HG02870 (cell line): ENCODE measurements around the gene DRGX.

Experiments used
- ATAC-seq: cut with Tn5 transposase; IDR thresholded peaks from one replicate; pipeline ENCODE4 v1.9.1; 2021; ENCODE audit warnings: mild to moderate bottlenecking, moderate library complexity; ENCODE audit not compliant: unreplicated experiment

DRGX gene

DNA sequence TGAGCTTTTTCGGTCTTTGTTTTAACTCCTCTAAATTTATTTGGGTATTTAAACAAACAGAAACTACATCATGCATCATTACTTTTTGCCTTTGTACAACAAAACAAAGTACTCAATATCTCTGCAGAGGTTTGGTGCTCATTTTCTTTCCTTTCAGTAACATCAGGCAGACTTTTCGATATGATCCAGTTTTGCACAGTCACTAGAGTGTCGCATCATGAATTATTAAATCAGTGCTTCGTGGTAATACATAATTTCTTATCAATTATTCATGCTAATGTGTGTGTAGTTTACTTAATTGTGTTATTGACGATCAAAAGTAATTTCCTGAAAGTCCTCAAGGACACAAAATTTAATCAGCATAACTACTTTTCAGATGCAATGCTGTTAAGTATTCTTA, 31.8 kb downstream of the DRGX start:
- ATAC-seq: no peak

DNA sequence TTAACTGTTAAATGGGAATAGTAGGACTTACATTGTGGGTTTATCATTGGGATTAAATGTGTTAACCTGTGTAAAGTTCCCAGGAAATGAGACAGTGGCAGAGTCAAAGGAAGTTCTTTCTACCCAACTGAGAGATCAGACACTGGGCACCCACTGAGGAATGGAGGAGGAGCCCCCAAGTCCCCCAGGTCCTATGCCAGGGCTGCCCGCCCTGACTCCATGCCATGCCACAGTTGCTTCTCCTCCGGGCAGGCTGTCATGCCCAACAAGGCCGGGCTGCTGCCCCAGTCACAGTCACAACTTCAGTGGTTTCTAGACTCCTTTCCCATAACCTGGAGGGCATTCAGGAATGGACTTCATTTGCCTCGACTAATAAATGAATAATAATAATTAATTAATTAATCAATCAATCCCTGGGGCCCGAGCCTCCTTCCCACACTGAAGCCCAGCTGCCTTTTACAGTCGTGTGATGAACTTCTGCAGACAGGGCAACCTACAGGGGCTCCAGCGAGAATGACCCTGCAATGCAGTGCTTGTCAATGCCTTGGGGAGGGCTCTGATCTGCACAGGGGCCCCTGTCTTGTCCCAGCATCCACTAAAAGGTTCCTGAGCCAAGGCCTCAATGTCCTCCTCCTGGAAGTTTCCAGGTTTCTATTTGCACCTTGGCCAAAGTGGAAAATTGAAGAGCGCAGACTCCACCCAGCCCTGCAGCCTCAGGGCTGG, 32.4 kb downstream of the DRGX start:
- no peak for ATAC-seq

DNA sequence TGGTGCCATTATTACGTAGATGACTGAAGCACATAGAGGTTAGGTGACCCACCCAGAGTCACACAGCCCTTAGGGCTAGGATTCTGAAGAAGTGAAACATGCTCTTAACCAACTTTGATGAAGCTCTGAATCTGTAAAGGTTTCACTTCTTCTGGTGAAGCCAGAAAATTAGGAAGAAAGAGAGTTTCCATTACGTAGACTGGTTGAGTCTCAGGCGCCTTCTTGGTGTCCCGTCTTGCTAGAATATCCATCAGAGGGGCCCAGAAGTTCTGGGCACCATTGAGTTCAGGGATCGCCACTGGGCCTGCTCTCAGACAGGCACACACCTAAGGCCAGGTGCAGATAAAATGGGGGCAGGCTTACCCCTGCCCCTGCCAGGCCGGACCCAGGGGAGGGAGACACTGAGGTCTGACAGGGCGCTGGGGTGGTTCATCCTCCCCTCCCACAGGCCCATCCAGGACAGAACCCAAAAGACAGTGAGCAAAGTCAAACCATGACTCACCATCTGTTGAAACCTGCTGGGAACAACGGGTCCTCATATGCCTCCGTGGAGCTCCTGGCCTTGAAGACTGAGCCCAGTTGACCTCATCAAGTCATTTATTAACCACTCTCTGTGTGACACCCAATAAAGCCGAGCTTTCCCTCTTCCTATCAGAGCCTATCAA, 33.2 kb downstream of the DRGX start:
- ATAC-seq: peak; percentile 97

GRCh38 chr10:49361735-49362568, 33.9 kb downstream of the DRGX start:
- ATAC-seq: no peak

DNA sequence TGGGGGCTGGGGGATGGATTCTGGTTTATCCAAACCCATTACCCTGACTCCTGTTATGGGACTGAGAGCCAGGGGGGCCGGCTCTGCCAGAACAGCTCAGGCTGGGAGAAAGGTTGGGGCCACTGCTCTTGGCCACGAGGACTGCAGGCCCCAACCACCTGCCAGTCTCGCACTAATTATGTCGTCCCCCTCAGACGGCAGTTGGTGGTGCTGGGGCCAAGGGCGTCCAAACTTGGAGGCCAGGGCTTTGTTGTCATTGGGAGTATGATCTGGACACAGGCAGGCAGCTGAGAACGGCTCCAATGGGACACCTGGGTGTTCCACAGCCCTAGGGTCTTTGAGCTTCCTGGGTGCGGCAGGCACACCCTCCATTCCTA, 34.7 kb downstream of the DRGX start:
- ATAC-seq: no peak

DNA sequence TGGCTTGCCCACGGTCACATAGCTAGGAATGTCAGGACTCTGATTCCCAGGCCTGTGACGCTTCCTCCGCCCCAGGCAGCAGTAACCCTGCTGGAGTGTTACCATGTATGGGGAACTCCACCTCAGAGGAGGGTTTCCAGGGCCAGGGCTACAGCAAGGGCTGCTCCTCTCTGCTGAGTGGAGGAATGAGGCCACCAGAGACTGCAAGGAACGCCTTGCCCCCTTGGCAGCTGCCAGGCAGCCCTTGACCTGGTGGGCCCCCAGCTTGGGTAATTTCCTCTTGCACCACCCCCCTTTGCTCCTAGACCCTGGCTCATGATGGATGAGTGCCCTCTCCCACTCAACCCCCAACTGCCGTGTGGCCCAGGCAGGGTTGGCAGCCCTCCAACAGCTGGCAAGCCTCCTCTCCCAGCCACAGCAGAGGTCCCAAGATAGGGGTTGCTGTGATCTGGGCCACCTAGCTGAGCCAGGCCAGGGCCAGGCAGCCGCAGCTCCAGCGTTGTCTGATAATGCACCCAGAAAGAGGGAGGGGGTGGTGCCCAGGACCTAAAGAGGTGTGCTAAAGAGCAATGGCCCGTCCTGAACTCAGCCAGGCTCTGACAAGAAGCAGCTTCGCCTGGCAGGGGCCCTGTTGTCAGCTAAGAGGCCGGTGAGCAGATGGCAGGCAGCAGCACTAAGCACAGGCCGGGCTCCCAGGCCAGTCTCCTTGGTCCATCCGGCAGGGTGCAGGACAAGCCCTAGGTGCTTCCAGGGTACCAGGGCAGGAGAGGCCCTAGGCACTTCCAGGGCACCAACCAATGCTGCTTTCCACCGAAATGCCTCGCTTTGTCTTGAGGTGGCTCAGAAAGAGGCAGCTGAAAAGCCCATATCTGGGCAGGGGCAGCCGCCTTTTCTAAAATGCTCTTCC, 35.4 kb downstream of the DRGX start:
- ATAC-seq: no peak

DNA sequence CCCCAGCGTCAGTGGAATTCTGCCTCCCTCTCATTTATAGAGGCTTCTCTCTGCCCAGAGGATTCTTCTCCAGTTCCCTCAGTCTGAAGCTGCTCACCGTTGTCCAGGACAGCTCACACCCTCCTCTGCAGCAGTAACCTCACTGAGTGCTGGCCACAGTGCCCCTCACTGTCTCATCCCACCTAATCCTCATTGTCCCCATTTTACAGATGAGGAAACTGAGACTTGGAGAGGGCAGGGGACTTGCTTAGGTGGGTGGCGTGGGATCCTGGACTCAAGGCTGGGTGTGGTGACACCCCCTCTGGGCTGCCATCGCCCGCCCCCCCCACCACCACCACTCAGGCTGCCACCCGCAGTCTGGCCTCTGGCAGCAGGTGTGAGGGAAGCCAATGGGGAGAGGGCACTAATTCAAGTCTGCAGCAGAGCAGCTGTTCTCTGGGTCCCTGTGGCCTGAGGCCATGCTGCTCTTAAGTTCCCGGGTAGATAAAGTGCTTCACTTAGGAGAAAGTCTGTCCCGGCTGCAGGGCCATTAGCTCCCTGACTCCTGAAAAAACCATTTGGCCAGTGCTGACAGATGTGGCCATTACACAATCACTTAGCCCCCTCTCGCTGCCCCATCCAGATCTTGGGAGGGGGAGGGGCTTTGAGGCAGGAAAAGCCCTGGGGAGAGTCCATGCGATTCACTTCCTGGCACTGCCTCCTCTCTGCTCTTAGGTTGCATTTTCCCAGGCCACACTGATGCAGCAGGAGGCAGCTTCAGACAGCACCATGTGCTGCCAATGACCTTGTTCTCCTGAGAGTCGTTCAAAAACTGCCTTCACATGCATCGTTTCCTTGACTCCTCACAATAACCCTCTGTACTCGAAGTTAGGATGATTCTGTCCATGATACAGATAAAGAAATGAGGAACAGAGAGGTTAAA, 36.3 kb downstream of the DRGX start:
- ATAC-seq: no peak

DNA sequence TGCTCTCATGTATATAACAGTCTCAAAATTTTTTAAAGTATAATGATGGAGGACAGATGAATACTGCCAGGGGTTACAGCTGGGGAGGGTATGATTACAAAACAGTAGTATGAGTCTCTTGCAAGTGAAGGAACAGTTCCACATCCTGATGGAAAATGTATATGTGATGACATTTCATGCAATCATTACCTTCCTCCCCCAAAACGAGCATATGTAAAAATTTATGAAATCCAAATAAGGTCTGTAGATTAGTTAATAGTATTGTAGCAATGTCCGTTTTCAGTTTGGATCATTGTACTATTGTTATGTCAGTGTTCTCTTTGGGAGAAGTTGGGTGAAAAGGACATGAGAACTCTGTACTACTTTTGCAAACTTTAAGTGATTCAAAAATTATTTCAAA, 38.0 kb downstream of the DRGX start:
- ATAC-seq: no peak

DNA sequence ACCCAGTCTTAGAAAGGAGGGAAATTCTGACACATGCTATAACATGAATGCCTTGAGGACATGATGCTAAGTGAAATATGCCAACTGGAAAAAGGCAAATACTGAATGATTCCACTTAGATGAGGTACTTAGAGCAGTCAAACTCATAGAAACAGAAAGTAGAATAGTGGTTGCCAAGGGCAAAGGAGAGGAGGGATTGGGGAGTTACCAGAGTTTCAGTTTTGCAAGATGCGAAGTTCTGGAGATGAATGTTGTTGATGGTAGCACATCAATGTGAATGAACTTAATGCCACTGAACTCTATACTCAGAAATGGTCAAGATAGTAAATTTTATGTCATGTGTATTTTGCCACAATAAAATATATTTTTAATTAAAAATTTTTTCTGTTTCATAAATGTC, 38.9 kb downstream of the DRGX start:
- no peak for ATAC-seq

- ATAC-seq: no peak
Measured at GRCh38 chr10:49356181-49356580, 39.7 kb downstream of the DRGX start.

DNA sequence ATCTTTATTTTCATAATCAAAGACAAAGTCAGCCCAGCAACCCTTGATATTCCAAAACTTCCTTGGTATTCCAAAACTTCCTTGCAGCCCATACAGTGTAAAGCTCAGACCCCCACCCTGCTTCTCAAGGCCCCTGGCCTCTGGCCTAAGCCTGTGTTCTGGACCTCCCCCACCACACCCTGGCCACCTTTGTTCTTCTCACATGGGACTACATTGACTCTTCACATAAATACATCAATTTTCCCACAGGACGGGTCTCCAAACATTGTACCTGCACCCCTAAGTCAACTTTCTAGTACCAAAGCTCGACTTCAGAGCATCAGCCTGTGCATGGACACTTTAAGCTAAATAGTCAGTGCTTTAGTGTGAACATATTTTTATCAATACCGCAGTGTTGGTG, 40.7 kb downstream of the DRGX start:
- ATAC-seq: no peak

DNA sequence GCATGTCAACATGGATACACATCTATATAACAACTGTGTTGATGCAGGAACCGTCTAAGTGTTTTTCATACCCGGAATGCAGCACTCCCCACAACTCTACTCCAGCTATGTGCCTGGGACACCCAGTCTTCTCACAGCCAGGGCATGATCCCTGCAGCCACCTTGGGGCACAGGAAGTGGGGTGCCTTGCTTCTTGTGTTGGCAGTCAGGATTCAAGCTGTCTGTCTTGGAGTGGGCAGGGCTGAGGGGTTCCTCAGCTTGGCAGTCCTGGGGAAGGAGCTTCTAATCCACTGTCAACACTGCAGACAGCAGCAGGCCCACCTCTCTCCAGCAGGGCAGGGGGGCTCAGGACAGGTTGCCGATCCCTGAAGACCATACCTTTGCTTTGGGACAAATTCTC, 41.3 kb downstream of the DRGX start:
- no peak for ATAC-seq

GRCh38 chr10:49353895-49354566, 41.9 kb downstream of the DRGX start:
- no peak for ATAC-seq

DNA sequence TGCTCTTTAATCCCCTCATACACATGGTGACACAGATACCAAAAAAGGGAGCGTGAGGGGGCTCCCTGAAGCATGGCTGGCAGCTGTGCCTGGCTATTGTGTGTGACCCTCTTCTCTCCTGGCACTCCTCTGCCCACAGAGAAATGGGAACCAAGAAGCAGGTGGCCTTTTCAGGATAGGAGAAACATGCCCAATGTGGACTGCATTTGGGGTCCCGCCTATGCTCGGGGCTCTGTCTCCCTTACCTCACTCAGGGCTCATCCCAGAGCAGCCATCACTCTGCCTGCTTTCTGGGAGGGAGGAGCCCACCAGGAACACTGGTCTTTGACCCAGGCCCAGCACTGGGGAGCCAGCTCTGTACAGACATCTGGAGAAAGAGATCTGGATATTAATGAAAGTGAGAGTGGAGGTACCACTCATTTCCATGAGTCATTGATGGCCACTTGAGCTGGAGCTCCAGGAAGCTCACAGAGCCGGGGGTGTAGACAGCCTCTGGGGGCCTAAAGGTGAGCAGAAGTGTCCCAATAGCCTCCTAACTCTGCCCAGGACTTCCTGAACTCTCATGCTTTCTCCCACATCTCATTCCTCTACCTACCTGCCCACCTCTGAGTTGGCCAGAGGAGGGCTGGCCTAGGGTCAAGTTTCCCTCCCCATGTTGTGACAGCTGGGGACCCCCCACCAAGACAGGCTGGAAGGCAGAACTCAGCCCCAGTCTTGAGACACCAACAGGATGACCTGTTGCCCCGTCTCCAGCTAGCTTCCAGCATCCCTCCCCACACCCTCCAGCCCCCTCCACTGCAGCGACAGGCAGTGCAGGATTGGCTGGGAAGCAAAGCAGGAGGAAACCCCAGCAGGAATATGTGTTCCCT, 42.6 kb downstream of the DRGX start:
- no peak for ATAC-seq

- no peak for ATAC-seq
Measured at GRCh38 chr10:49352323-49352722, 43.6 kb downstream of the DRGX start.

- no peak for ATAC-seq
Measured at GRCh38 chr10:49351669-49352068, 44.2 kb downstream of the DRGX start.

DNA sequence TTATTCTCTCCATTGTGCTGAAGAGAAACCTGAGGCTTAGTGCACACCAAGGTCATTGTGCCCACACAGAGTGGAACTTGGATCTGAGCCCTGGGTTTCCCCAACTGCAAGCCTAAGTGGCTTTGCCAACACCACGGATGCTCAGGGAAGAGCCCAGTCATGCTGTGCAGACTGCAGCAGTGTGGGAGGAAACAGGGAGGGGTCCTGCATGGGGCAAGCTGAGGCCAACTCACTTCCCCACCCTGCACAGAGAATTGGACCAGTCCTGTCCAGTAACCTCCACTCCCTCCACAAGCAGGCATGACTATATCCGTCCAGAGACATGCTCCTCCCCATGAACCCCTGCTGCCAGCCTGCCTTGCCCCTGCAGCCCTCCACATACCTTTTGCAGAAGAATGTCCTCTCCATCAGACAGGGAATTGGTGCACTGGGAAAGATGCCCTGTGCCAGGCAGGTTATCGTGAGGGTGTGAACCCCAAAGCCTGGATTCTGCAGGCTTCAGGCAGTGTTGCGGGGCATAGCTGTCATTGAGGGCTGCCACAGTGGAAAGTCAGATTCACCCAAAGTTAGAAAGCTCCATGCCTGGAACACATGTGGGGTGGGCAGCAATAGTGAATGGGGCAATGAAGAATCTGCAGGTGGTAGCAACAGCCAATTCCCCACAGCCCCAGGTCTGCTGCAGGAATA, 44.9 kb downstream of the DRGX start:
- ATAC-seq: no peak

GRCh38 chr10:49350138-49350537, 45.8 kb downstream of the DRGX start:
- ATAC-seq: no peak
